HG03135 (cell line): ENCODE data around the gene MTERF2.

Source experiments
- ATAC-seq: cut with Tn5 transposase; IDR thresholded peaks from one replicate; pipeline ENCODE4 v1.9.1; 2021; ENCODE audit warnings: mild to moderate bottlenecking, moderate library complexity; ENCODE audit not compliant: unreplicated experiment

Gene MTERF2

GRCh38 chr12:106994579-106995220 lies 7.8 kb upstream of the MTERF2 start:
- ATAC-seq = no peak

- ATAC-seq = no peak
These were observed 900 bp upstream of the MTERF2 start for GRCh38 chr12:106987846-106988245.

GRCh38 chr12:106986135-106986534 lies 811 bp downstream of the MTERF2 start:
- ATAC-seq = no peak

GRCh38 chr12:106985479-106985878 lies 1.5 kb downstream of the MTERF2 start:
- no peak for ATAC-seq

GRCh38 chr12:106984588-106985137 lies 2.3 kb downstream of the MTERF2 start:
- ATAC-seq = no peak

- no peak for ATAC-seq
These were observed 4.7 kb downstream of the MTERF2 start for GRCh38 chr12:106982229-106982628.

- ATAC-seq = no peak
These were observed 5.2 kb downstream of the MTERF2 start for GRCh38 chr12:106981788-106982187.

- no peak for ATAC-seq
These were observed 6.0 kb downstream of the MTERF2 start for GRCh38 chr12:106980944-106981343.

GRCh38 chr12:106978035-106978800 lies 8.7 kb downstream of the MTERF2 start:
- ATAC-seq = no peak

GRCh38 chr12:106976668-106977067 lies 10.3 kb downstream of the MTERF2 start:
- no peak for ATAC-seq

GRCh38 chr12:106975993-106976658 lies 10.8 kb downstream of the MTERF2 start:
- ATAC-seq = no peak

- no peak for ATAC-seq
These were observed 11.8 kb downstream of the MTERF2 start for GRCh38 chr12:106975098-106975497.

GRCh38 chr12:106974511-106974910 lies 12.4 kb downstream of the MTERF2 start:
- peak; percentile 79 for ATAC-seq

GRCh38 chr12:106973545-106973944 lies 13.4 kb downstream of the MTERF2 start:
- ATAC-seq = no peak

GRCh38 chr12:106971065-106971464 lies 15.9 kb downstream of the MTERF2 start:
- no peak for ATAC-seq

GRCh38 chr12:106964526-106964925 lies 22.4 kb downstream of the MTERF2 start:
- ATAC-seq = no peak

GRCh38 chr12:106962286-106962685 lies 24.7 kb downstream of the MTERF2 start:
- no peak for ATAC-seq

GRCh38 chr12:106960443-106960842 lies 26.5 kb downstream of the MTERF2 start:
- no peak for ATAC-seq

GRCh38 chr12:106957583-106957982 lies 29.4 kb downstream of the MTERF2 start:
- ATAC-seq = no peak

- ATAC-seq = peak; percentile 37
These were observed 30.8 kb downstream of the MTERF2 start for GRCh38 chr12:106956048-106956578.

- ATAC-seq = peak; percentile 79
These were observed 31.4 kb downstream of the MTERF2 start, which contains the start of gene TMEM263 for GRCh38 chr12:106955377-106956047. TMEM263 (plus strand) TSS chr12:106955907; CDS start chr12:106967117, 11,210 bp downstream.
